ENCODE measurements around the gene CLDN11.

GRCh38 chr3:170437176-170437575, 18.5 kb downstream of the CLDN11 start:
- TF ChIP-seq RAD21 (IDR thresholded peaks at IDR 0.05; ENCODE audit: low read depth) (no peak), EZH2 (IDR thresholded peaks at IDR 0.05) (no peak), EZH2phosphoT487 (IDR thresholded peaks at IDR 0.05; ENCODE audit: borderline replicate concordance) (no peak), SRF (IDR thresholded peaks at IDR 0.05; ENCODE audit: low read depth) (no peak), CBX3 (IDR thresholded peaks at IDR 0.05; ENCODE audit: low read depth) (no peak), SIN3A (IDR thresholded peaks at IDR 0.05; ENCODE audit: low read depth) (no peak)
- TF ChIP-seq, protein P1, sequence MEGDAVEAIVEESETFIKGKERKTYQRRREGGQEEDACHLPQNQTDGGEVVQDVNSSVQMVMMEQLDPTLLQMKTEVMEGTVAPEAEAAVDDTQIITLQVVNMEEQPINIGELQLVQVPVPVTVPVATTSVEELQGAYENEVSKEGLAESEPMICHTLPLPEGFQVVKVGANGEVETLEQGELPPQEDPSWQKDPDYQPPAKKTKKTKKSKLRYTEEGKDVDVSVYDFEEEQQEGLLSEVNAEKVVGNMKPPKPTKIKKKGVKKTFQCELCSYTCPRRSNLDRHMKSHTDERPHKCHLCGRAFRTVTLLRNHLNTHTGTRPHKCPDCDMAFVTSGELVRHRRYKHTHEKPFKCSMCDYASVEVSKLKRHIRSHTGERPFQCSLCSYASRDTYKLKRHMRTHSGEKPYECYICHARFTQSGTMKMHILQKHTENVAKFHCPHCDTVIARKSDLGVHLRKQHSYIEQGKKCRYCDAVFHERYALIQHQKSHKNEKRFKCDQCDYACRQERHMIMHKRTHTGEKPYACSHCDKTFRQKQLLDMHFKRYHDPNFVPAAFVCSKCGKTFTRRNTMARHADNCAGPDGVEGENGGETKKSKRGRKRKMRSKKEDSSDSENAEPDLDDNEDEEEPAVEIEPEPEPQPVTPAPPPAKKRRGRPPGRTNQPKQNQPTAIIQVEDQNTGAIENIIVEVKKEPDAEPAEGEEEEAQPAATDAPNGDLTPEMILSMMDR (IDR thresholded peaks at IDR 0.05 in 2 of 3, conservative IDR thresholded peaks at IDR 0.05 in 1 of 3; ENCODE audit: borderline replicate concordance in 1 of 3, insufficient read depth in 1 of 3, low read depth in 2 of 3, low read length in 2 of 3) = no peak

All from HCT116 (cell line).